ENCODE results near the gene CLEC2D. TPM values are rescaled to one million over a fixed set of nuclear protein-coding genes. Genes with fewer than 3 reads are reported as not detected.
"Not testable (repeated sequence)": the region's sequence is repeated elsewhere in the genome, so short reads cannot be mapped to it uniquely, and the experiment has no call there.

Gene CLEC2D
- total RNA-seq, 1 experiment from 2014 or later = 2.9 TPM

GRCh38 chr12:9710584-9711375 lies 41.3 kb downstream of the CLEC2D start:
- Histone ChIP-seq H3K79me2 (ENCODE audit: low read length) (no peaks in the 10 kb centered on the region), H3K9me3 (ENCODE audit: low read length) (no peaks in the 10 kb centered on the region), H2AFZ (ENCODE audit: low read length) (no peak overlapping the region), H3K4me3 (ENCODE audit: low read length) (no peak overlapping the region), H3K36me3 (ENCODE audit: low read depth, low read length) (no peaks in the 10 kb centered on the region), H3K9me2 (replicated peaks; ENCODE audit: low read length) (no peaks in the 10 kb centered on the region), H3K9ac (ENCODE audit: low read length) (no peak overlapping the region), H3K27ac (ENCODE audit: low read length) (no peak overlapping the region), H3K27me3 (ENCODE audit: low read length) (no peaks in the 10 kb centered on the region), H4K20me1 (ENCODE audit: low read length) (no peaks in the 10 kb centered on the region), H3K4me1 (ENCODE audit: insufficient read depth, low read length) (peaks cover 11% of the 10 kb centered on the region), H3K4me2 (ENCODE audit: low read length) (no peak overlapping the region), H3F3A (ENCODE audit: low read length, unreplicated experiment) (no peaks in the 10 kb centered on the region)
- POLR2A ChIA-PET (ENCODE audit: unreplicated experiment) = no interaction called here
- CTCF ChIA-PET = no interaction called here
- TF ChIP-seq CTCF (conservative IDR thresholded peaks at IDR 0.05; ENCODE audit: low read depth, low read length) = no peak
- TF ChIP-seq EZH2phosphoT487 (IDR thresholded peaks at IDR 0.05; ENCODE audit: borderline replicate concordance, low read length) = no peak
- TF ChIP-seq EZH2 (IDR thresholded peaks at IDR 0.05; ENCODE audit: low read length, unreplicated experiment) = no peak
- DNase-seq = no peak
- no peak for ATAC-seq
- BruUV-seq (replicated peaks) = no TSS peak
- intact Hi-C loops (cut with micrococcal nuclease) = no loop called here

- Histone ChIP-seq H3K9me2 (replicated peaks; ENCODE audit: low read length) (no peaks in the 10 kb centered on the region), H3K36me3 (ENCODE audit: low read depth, low read length) (no peaks in the 10 kb centered on the region), H3K9ac (ENCODE audit: low read length) (no peak overlapping the region), H3K27me3 (ENCODE audit: low read length) (no peaks in the 10 kb centered on the region), H3K4me1 (ENCODE audit: insufficient read depth, low read length) (peaks cover 3% of the 10 kb centered on the region), H3F3A (ENCODE audit: low read length, unreplicated experiment) (no peaks in the 10 kb centered on the region), H3K79me2 (ENCODE audit: low read length) (no peaks in the 10 kb centered on the region), H2AFZ (ENCODE audit: low read length) (no peak overlapping the region), H3K4me3 (ENCODE audit: low read length) (no peak overlapping the region), H3K27ac (ENCODE audit: low read length) (no peak overlapping the region), H3K9me3 (ENCODE audit: low read length) (no peaks in the 10 kb centered on the region), H4K20me1 (ENCODE audit: low read length) (no peaks in the 10 kb centered on the region), H3K4me2 (ENCODE audit: low read length) (no peak overlapping the region)
- ATAC-seq (no peak), DNase-seq (no peak)
- ChIA-PET POLR2A (ENCODE audit: unreplicated experiment) (no interaction called here), CTCF (no interaction called here)
- intact Hi-C loops (cut with micrococcal nuclease) = no loop called here
- TF ChIP-seq EZH2 (IDR thresholded peaks at IDR 0.05; ENCODE audit: low read length, unreplicated experiment) = no peak
- TF ChIP-seq EZH2phosphoT487 (IDR thresholded peaks at IDR 0.05; ENCODE audit: borderline replicate concordance, low read length) = no peak
- TF ChIP-seq CTCF (conservative IDR thresholded peaks at IDR 0.05; ENCODE audit: low read depth, low read length) = no peak
- BruUV-seq (replicated peaks) = no TSS peak
Observed at GRCh38 chr12:9711664-9712063, 42.2 kb downstream of the CLEC2D start.

GRCh38 chr12:9713032-9713558 lies 43.6 kb downstream of the CLEC2D start:
- H3K27ac ChIP-seq (ENCODE audit: low read length); H3K36me3 ChIP-seq (ENCODE audit: low read depth, low read length); ATAC-seq; H3K79me2 ChIP-seq (ENCODE audit: low read length); H3K9me2 ChIP-seq (replicated peaks; ENCODE audit: low read length); BruUV-seq (replicated peaks); H3K9me3 ChIP-seq (ENCODE audit: low read length); CTCF ChIA-PET; H2AFZ ChIP-seq (ENCODE audit: low read length); H3K4me2 ChIP-seq (ENCODE audit: low read length); H3F3A ChIP-seq (ENCODE audit: low read length, unreplicated experiment); H4K20me1 ChIP-seq (ENCODE audit: low read length); intact Hi-C loops (cut with micrococcal nuclease); H3K9ac ChIP-seq (ENCODE audit: low read length); DNase-seq; H3K4me1 ChIP-seq (ENCODE audit: insufficient read depth, low read length); POLR2A ChIA-PET (ENCODE audit: unreplicated experiment); H3K4me3 ChIP-seq (ENCODE audit: low read length); H3K27me3 ChIP-seq (ENCODE audit: low read length): not testable (repeated sequence)
